ENCODE data around the gene ALPG.

DNA sequence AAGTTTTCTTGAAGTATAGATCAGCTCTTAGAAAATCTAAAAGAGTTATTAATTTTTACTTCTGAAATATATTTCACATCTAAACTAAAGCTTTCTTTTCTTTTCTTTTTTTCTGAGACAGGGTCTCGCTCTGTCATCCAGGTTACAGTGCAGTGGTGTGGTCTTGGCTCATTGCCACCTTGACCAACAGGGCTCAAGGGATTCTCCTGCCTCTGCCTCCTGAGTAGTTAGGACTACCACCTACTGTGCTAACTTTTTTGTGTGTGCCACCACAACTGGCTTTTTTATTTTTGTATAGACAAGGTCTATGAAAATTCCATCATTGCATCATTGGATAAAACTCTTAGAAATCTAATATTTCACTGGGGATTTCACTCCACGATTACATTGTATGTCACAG lies 10.0 kb upstream of the ALPG start:
- TF ChIP-seq, protein P1, sequence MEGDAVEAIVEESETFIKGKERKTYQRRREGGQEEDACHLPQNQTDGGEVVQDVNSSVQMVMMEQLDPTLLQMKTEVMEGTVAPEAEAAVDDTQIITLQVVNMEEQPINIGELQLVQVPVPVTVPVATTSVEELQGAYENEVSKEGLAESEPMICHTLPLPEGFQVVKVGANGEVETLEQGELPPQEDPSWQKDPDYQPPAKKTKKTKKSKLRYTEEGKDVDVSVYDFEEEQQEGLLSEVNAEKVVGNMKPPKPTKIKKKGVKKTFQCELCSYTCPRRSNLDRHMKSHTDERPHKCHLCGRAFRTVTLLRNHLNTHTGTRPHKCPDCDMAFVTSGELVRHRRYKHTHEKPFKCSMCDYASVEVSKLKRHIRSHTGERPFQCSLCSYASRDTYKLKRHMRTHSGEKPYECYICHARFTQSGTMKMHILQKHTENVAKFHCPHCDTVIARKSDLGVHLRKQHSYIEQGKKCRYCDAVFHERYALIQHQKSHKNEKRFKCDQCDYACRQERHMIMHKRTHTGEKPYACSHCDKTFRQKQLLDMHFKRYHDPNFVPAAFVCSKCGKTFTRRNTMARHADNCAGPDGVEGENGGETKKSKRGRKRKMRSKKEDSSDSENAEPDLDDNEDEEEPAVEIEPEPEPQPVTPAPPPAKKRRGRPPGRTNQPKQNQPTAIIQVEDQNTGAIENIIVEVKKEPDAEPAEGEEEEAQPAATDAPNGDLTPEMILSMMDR (IDR thresholded peaks at IDR 0.05) = no peak
- TF ChIP-seq EZH2phosphoT487 (IDR thresholded peaks at IDR 0.05) = no peak
- TF ChIP-seq EZH2 (IDR thresholded peaks at IDR 0.05) = no peak
